ENCODE results near the gene C1orf226.
A peak's percentile ranks its signal among the peaks of the same experiment; 100 is the strongest.

The C1orf226 gene

DNA sequence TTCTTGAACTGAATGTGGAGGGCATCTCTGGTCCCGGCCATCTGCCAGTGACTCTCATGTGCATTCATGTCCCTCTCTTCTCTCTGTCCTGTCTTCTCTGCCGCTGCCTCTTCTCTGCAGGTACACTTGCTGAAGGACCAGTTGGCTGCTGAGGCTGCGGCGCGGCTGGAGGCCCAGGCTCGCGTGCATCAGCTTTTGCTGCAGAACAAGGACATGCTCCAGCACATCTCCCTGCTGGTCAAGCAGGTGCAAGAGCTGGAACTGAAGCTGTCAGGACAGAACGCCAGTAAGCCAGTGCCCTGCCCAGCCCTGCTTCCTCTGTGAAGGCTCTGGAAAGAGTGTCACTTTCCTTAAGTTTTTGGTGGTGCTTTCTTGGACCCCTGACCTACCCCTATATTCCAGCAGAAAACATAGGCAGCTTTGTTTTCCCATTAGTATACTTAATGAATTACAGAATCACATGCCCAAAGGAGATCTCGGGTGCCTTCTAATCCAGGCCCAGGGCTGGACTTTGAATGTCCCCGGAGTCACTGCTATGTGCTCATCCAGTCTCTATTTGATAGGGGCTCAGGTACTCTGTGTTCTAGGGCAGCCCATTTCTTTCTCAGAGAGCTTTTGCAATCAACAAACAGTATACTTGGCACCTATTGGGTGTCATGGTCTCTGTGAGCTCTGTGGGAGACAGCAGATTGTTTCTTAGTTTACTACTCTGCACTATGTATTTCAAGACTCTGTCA lies 16.1 kb upstream of the C1orf226 start:
- no peak for DNase-seq (ENCODE audit: low spot score)

DNA sequence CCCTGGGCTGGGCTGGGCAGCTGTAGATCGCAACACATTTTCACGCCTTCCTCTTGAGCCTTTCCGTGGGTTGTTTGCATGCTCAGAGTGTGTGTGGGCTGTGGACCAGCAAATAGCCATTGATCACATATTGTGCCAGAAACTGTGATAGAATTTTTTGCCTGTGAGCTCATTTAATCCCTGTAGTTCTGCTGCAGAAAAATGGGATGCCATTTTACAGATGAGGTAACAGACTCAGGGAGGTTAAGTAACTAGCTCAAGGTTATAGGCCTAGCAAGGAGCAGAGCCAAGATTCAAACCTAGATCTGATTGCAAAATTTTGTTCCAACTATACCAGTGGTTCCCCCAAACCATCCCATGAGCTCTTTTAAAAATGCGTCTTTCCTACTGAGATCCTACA lies 15.4 kb upstream of the C1orf226 start:
- DNase-seq (ENCODE audit: low spot score): no peak

DNA sequence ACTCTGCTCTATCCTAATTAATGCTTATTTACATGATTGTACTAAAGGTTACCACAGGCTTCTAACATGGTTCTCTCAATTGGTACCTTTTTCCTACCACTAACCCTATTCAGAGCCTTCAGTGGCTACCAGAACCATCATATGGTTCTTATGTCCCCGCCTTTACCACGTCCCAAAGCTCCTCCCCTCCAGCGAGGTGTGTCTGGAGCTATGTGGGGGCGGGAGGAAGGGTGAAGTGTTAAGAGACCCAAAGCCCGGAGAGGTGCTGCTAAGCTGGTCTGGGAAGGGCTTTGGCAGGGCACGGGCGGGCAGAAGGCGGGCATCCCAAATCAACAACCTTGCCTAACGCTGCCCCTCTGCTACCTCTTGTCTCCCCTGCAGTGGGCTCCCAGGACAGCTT lies 14.9 kb upstream of the C1orf226 start:
- DNase-seq (ENCODE audit: low spot score): peak; percentile 32

DNA sequence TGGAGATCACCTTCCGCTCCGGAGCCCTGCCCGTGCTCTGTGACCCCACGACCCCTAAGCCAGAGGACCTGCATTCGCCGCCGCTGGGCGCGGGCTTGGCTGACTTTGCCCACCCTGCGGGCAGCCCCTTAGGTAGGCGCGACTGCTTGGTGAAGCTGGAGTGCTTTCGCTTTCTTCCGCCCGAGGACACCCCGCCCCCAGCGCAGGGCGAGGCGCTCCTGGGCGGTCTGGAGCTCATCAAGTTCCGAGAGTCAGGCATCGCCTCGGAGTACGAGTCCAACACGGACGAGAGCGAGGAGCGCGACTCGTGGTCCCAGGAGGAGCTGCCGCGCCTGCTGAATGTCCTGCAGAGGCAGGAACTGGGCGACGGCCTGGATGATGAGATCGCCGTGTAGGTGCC lies 14.5 kb upstream of the C1orf226 start:
- DNase-seq (ENCODE audit: low spot score): peak; percentile 34

DNA sequence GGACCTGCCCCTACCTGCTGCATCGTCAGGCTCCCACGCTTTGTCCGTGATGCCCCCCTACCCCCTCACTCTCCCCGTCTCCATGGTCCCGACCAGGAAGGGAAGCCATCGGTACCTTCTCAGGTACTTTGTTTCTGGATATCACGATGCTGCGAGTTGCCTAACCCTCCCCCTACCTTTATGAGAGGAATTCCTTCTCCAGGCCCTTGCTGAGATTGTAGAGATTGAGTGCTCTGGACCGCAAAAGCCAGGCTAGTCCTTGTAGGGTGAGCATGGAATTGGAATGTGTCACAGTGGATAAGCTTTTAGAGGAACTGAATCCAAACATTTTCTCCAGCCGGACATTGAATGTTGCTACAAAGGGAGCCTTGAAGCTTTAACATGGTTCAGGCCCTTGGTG lies 13.8 kb upstream of the C1orf226 start:
- DNase-seq (ENCODE audit: low spot score): no peak

DNA sequence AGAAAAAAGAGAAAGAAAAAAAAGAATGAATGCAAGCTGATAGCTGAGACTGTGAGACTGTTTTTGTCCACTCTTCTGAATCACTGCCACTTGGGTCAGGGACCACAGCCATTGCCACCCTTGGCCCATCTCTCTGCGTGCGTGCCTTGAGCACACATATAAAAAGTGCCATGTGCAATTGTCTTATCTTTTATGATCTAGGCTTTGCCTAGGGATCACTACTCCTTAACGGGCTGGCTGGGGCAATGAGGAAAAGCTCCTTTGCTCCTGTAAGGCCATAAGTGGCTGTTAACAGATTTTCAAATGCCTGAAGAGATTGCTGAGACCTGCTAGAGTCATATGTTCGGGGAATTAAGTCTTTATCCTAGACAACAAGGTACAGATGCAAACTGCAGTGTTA lies 13.1 kb upstream of the C1orf226 start:
- DNase-seq (ENCODE audit: low spot score): no peak

DNA sequence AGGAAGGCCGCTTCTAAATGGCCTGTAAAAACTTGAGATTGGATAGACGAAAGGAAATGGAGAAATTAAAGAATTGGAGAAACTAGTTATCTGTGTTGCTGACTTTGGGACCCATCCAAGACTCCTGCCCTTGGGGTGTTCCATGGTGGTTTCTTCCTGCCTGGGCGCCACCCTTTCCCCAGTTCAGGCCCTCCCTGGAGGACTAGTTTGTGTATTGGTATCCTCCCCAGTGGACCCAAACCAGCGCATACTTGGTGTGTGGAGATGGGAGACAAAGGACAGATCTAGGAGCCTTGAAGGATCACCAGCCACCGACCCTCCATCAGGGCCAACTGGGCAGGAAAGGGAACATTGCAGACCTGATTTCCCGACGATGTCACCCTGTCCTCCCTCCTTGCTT lies 12.0 kb upstream of the C1orf226 start:
- DNase-seq (ENCODE audit: low spot score): no peak

DNA sequence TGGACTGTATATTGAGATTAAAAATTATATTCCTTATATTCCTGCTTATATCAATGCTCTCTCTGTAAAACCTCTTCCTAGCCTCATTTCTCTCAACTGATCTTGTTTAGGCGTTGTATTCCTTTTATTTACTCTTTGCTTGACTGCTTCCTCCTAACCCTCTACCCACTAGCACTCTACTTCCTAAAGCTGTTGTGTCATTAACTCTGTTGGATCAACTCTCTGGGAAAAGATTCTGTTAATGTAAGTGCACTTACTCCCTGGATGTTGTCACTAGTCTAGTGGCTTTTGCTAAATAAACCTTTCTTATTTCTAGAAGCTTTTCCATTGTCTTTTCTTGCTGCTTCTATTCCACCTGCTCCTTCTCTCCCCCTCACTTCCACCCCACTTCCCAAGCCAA lies 11.4 kb upstream of the C1orf226 start:
- DNase-seq (ENCODE audit: low spot score): no peak

DNA sequence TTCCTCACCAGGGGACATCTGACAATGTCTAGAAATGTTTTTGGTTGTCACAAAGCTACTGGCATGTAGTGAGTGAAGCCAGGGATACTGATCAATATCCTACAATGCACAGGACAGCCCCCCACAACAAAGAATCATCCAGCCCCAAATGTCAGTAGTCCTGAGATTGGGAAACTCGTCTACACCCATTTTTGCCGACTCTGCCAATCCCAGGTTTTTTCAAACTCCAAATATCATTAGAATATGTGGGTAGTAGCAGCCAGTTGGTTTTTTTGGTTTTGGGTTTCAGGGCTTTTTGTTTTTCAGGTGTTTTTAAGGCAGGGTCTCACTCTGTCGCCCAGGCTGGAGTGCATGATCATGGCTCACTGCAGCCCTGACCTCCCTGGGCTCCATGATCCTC lies 10.8 kb upstream of the C1orf226 start:
- no peak for DNase-seq (ENCODE audit: low spot score)

DNA sequence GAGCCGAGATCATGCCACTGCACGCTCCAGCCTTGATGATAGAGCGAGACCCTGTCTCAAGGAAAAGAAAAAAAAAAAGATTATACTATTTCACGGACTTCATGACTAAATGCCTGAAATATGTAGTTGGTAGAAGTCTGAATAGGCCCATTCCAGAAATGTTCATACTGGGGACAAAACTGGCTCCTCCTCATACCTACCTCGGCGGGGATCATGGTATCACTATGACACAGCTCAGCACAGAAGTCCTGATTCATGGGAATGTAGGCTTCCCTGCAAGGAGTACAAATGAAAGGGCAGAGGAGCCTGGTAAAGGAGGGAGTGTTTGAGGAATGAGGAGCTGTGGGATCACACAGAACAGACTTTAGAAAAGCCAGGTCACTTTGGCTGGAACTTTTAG lies 9.9 kb upstream of the C1orf226 start:
- DNase-seq (ENCODE audit: low spot score): no peak

DNA sequence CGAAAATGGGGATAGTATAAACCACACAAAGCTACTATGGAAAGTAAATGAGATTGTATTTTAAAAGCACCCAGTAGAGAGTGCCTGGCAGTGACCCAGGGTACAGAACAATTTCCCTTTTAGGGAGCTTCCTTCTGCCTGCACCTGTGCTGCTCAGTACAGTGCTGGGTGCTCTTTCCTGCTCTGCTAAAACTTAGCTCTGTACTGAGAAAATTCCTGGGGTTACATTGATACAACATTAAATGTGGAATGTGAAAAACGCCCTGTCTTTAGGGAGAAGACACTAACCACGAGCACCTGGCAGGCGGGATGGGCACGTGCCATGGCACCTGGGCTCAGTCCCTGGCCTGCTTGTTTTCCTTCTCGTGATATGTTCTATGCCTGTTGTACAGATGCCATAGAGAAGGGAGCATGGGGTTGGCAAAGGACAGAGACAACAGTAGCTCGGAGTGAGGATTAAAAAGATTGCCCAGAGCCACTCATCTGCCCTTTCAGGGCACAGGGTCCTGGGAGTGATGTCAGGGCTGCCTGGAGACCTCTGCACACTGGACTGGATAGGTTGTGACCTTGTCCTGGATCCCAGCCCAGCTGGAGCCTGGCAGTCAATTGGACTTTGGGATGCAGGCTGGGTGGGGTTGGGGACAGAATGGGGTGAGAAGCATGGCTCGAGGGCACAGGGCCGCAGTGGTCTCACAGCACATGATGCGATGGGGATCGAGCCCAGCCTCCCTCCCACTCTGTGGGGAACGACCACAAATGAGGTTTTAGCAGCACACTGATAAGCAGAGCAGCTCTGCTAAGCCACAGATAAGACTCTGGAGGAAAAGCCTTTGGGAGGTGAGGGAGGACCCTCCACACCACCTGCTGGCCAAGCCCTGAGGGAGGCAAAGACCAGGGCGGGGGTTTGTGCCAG lies 9.1 kb upstream of the C1orf226 start:
- no peak for DNase-seq (ENCODE audit: low spot score)

DNA sequence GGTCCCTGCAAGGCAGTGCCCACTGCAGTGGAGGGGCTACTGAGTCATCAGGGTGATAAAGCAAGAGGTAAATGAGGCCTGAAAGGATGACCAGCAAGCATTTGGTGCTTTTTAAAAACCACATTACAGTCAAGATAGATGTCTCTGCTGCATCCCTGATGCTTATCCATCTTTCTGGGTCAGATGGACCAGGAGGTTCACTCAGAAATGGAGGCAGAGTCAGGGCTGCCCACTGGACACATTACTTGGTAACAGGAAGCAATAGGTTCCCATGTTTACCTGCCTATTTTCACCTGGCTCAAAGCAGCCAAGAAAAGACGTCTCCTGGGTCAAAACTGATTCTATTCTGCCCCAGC lies 8.5 kb upstream of the C1orf226 start:
- DNase-seq (ENCODE audit: low spot score): no peak

DNA sequence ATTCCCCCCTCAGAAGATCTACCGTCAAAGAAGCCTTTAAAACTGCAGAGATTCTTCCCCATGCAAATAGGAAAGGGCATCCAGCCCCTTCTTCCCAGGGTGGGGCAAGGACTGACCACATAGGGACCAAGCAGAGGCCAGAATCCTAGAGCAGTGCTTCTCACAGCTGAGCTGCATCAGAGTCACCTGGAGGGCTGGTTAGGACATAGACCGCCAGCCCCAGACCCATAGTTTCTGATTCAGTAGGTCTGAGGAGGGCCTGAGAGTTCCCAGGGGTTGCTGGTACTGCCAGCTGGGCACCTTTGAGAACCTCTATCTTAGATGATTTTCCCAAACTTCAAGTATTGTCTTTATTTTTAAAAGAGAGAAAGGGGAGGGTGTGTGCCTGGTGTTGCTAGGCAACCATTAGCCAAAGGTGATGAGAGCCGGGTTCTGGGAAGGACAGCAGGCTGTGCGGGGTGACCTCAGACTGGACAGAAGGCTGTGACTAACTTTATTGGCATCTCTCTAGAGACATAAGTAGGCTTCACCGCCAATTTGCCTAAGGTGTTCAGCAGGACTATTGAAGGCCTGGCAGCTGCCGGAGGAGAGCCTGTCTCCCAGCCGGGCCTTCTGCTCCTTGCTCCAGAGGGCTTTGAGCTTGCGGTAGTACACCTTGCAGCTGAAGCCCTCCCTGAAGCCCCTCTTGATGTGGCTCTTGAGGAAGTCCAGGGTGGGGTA lies 7.8 kb upstream of the C1orf226 start:
- DNase-seq (ENCODE audit: low spot score): peak; percentile 26

DNA sequence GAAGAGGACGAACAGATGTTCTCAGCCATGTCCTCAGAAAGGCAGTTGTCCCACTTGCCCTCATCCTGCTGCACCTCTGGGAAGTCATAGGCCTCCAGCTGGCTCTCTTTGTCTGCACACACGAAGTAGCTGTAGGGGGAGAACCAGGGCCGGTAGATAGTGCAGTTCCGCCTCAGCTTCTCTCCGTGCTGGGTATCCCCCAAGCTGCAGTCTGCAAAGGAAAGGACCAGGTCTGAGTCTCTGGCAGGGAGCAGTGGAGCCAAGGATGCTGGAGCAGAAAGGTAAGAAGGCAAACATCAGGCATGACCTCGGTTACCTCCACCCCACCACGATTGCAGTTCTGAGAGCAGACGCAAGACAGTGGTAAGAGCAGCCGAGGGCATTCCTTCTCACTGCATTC lies 7.1 kb upstream of the C1orf226 start:
- DNase-seq (ENCODE audit: low spot score): no peak

DNA sequence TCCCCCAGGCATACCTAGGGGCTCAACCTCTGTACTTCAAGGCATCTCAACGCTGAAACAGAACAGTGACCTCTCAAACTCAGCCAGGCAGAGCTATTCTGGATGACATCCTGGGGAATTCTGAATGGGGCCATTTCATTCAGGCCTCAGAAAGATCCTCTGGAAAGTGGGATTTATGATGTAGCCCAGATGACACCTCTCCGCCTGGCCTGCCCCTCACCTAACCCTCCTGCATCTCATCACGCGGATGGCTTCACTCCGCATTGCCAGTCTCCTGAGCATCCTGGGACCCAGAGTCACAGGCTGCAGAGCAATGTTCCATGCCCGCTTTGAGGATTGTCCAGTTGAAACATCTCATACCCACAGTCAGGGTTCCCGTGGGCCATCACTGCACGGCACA lies 6.1 kb upstream of the C1orf226 start:
- DNase-seq (ENCODE audit: low spot score): no peak

DNA sequence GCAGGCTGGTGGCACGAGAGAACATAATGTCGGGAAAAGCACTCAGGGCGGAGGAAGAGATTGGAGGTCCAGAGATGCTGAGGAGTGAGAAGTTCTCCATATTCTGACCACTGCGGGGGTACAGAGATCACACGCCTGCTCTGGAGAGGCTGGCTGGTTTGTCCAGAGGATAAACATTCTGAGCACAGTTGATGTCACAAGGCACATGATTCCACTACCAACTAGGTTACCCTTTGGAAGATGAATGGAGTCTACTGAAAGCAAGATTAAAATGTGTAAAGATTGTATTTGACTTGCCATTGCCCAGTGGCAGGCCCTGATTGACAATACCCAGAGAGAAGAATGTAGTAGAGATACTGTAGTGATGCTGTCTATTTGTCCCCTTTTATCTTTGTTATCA lies 4.8 kb upstream of the C1orf226 start, which contains the start of gene SPATA46:
SPATA46 (minus strand) TSS at position 164 of the 400 bp plus-strand sequence; CDS start at position 100, 64 bp downstream.
- DNase-seq (ENCODE audit: low spot score): no peak

DNA sequence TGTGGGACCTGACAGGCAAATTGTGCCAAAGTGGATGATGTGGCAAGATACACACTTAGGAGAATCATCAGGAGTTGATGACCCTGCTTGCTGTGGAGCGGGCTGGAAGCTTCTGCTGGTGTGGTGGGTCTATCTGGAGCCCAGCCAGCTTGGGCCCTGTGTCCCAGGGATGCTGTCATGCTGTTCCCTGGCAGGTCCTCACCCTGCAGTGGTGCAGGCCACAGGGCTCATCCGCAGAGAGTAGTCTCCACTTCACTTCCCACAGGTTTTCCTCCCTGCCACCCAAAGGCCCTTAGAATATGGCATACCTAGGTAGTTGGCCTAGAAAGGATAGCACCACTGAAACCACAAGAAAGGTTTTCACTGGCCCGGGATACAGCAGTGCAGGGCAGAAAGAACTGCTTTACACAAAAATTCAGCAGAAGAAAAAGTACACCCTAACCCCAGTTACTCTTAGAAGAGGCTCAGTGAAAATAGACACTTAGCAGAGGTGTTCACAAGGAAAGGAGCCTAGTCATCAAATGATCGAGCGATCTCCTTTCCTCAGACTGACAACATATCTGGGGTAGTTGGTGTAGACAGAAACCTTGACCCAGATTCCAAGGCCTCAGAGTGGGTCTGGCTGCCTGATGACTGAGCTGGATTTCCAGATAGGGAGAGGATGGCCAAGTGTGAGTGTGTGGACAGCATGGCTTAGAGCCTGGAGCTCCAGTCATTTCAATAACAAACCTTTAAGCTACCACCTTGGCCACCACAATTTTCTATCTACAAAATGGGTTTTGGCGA lies 1.3 kb upstream of the C1orf226 start:
- DNase-seq (ENCODE audit: low spot score): no peak

DNA sequence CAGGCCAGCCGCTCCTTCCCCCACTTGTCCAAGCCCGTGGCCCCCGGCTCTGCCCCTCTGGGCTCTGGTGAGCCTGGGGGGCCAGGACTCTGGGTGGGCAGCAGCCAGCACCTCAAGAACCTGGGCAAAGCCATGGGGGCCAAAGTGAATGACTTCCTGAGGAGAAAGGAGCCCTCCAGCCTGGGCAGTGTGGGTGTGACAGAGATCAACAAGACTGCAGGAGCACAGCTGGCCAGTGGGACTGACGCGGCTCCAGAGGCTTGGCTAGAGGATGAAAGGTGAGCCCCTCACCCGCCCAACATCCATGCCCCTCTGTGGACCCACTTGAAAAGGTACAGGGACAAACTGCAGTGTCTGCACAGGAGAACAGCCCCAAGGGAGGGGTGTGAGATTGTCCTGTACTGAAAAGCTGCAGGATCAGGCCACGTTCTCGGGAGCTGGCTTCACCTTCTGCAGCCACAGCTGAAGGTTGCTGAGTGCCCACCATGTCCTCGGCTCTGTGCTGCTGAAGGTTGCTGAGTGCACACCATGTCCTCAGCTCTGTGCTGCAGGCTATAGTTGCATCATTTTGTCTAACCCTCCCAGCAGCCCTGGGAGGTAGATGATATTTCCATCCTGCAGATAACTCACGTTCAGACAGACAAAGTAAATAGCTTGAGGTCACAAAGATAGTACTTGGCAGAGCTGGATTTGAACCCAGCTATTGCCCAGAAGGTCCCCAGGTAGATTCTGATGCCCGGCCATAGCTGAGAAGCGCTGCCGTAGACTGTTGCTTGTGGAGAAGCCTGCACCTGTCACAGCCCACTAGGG lies 618 bp downstream of the C1orf226 start:
- DNase-seq (ENCODE audit: low spot score): no peak

DNA sequence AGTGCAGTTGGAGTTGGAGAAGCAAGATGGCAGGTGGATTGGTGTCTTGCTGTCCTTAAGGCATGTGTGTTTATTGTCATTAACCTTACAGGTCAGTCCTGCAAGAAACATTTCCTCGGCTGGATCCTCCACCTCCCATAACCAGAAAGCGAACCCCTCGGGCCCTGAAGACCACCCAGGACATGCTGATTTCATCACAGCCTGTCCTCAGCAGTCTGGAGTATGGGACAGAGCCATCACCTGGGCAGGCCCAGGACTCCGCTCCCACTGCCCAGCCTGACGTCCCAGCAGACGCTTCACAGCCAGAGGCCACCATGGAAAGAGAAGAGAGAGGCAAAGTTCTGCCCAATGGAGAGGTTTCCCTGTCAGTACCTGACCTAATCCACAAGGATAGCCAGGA lies 1.6 kb downstream of the C1orf226 start:
- no peak for DNase-seq (ENCODE audit: low spot score)

DNA sequence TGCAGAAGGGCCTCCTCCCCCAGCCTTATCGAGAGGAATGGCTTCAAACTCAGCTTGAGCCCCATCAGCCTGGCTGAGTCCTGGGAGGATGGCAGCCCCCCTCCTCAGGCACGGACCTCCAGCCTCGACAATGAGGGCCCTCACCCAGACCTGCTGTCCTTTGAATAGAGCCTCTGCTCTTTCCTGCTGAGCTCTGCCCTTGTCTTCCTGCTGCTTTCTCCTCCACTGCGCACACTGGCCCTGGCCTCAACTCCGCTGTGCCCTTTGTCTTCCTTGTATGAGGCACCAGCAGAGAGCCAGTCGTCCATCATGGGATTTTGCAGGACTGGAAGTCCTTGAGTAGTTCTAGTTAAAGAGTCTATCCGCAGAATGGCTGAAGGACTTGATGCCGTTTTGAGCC lies 2.0 kb downstream of the C1orf226 start:
- no peak for DNase-seq (ENCODE audit: low spot score)

DNA sequence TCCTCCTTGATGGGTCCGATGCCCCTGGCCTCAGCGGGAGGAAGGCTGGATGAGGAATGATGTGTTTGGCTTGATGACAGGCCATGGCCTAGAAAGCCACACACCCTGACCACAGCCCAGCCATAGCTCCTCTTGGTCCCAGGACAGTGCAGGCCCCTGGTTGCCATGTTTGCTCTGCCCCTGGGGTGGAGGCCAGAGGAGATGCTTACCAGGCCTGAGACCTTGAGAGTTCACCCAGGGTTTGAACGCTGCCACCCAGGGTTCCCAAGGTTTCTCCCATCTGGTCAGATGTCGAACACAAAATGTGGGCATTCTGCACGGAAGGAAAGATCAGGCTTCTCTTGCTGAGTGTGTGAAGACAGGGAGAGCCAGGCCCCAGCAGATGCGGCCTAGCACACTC lies 2.6 kb downstream of the C1orf226 start:
- DNase-seq (ENCODE audit: low spot score): no peak
